ENCODE measurements around the gene RPIA.

Gene RPIA

DNA sequence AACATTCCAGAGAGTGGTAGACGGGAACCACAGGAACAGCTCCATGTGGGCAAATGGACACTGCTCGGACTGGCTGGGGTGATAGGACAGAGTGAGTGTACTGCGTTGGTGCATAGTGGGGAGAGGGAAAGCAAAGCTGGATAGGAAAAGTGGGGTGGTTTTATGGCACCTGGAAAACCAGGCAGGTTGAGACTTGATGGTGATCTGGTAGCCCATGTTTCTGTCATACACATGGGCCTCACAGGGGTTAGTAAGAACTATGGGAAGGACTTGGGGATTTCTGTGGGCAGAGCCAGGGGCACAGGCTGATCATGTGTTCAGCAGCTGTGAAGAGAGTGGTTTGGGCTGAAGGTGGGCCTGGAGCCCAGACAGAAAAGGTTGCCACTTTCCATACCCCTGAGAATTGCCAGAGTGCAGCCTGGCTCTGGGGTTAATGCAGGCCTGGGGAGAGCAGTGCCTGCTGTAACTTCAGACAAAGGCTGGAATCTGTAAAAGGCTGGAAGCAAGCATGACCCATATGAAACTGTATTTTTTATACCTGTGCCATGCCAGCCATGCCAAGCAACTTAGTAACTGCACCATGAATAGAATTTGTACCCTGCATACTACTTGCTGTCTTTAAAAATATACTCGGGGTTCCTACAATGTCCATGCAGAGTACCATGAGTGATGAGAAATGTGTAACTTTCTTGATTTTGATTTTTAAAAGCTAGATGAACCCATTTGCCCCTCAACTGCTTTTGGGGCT lies 41.9 kb downstream of the RPIA start:
- TF ChIP-seq, protein P1, sequence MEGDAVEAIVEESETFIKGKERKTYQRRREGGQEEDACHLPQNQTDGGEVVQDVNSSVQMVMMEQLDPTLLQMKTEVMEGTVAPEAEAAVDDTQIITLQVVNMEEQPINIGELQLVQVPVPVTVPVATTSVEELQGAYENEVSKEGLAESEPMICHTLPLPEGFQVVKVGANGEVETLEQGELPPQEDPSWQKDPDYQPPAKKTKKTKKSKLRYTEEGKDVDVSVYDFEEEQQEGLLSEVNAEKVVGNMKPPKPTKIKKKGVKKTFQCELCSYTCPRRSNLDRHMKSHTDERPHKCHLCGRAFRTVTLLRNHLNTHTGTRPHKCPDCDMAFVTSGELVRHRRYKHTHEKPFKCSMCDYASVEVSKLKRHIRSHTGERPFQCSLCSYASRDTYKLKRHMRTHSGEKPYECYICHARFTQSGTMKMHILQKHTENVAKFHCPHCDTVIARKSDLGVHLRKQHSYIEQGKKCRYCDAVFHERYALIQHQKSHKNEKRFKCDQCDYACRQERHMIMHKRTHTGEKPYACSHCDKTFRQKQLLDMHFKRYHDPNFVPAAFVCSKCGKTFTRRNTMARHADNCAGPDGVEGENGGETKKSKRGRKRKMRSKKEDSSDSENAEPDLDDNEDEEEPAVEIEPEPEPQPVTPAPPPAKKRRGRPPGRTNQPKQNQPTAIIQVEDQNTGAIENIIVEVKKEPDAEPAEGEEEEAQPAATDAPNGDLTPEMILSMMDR (conservative IDR thresholded peaks at IDR 0.05; ENCODE audit: low read depth, low read length) = no peak
- no peak for DNase-seq (ENCODE audit: low read depth)
- H3K4me3 ChIP-seq (ENCODE audit: low read length) = no peak overlapping the region

DNA sequence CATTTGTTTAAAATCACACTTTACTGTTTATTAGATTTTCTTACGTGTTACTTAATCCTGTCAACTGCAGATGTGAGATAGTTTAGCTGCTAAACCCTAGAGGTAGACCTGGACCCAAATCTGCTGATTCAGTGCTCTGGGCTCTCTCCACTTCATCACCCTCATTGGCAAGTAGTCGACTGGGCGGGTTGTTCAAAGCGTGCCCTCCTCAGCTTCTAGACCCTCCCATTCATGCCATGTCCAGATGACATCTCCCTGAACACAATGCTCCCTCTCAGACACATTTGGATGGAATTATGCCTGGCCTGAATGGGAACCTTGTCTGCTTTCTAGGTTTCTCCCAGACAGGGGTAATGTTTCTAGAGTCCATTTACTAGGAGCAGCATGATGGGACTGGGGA lies 43.7 kb downstream of the RPIA start:
- TF ChIP-seq, protein P1 (conservative IDR thresholded peaks at IDR 0.05; ENCODE audit: low read depth, low read length) = no peak
- no peak overlapping the region for H3K4me3 ChIP-seq (ENCODE audit: low read length)

DNA sequence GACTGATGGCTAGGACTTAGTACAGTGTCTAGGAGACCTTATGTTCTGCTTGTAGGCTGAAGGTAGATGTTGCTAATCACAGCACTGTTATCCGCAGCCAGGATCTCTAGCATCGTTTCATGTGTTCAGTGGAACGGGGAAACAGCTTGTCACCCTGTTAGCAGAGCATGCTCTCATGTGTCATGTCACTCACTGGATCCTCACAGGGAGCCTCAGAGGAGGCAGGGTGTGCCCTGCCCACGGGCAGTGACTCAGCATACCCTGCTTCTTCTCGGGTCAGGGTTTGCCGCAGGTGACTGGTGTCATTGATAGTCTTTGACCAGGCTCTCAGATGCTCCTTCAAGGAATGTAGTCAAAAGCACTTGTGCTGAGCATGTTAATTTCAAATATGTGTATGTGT lies 44.4 kb downstream of the RPIA start:
- H3K4me3 ChIP-seq (ENCODE audit: low read length) = no peak overlapping the region
- TF ChIP-seq, protein P1 (conservative IDR thresholded peaks at IDR 0.05; ENCODE audit: low read depth, low read length) = no peak
- DNase-seq (ENCODE audit: low read depth) = no peak

More for the DNA sequence above, 43.7 kb downstream of the RPIA start:
- no peak for DNase-seq (ENCODE audit: low read depth)

DNA sequence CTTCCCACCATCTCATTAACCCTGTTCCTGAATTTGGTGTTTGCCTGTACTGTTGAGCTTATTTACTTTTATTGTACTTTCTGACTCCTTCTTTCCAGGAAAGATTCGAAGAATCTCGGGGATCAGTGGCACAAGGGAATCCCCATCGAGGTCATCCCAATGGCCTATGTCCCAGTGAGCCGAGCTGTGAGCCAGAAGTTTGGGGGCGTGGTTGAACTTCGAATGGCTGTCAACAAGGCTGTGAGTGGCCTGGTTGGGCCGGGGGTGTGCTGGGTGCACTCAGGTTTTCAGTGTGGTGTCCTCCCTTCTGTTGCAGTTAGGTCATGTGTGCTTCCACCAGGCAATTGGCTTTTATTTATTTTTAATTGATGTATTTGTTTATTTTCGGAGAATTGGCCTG lies 45.0 kb downstream of the RPIA start:
- TF ChIP-seq, protein P1 (conservative IDR thresholded peaks at IDR 0.05; ENCODE audit: low read depth, low read length) = no peak
- no peak for DNase-seq (ENCODE audit: low read depth)
- H3K4me3 ChIP-seq (ENCODE audit: low read length) = no peak overlapping the region

DNA sequence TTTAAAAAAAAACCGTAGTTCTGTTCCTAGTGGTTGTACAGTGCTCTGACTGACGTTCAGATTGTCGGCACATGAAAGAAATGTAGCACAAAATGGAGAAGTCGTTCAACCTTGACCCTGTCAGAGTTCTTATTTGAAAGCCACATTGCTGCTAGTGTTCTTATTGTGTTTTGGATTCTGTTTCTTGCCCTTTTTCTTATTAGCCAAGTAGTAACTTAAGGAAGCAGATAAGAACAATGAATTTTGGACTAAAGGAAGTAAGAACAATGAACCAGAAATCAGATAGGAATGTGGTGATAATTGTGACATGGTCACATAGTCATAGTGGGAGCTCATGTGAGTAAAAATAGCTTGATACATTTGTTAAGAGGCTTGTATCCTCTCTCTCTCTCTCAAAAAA lies 45.9 kb downstream of the RPIA start:
- no peak for DNase-seq (ENCODE audit: low read depth)
- no peak overlapping the region for H3K4me3 ChIP-seq (ENCODE audit: low read length)
- TF ChIP-seq, protein P1 (conservative IDR thresholded peaks at IDR 0.05; ENCODE audit: low read depth, low read length) = no peak

DNA sequence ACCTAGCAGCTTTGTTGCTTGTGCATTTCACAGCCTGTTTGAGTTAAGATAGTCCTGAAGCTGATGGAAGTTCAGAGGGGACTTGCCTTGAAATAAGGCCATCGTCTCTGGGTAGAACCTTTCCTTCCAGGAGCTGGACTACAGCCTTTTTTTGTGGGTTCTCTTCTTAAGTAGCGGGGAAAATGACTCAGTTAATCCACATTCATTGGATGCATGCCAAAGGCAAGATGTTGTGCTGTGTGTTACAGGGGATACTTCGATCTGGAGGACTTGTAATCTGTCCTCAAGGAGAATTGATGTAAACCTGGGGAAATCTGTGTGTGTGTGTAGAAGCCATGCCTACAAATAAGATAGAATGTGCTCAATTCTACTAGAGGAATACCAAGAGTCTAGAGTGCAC lies 46.8 kb downstream of the RPIA start:
- DNase-seq (ENCODE audit: low read depth) = peak; percentile 87
- TF ChIP-seq, protein P1 (conservative IDR thresholded peaks at IDR 0.05; ENCODE audit: low read depth, low read length) = no peak
- no peak overlapping the region for H3K4me3 ChIP-seq (ENCODE audit: low read length)

DNA sequence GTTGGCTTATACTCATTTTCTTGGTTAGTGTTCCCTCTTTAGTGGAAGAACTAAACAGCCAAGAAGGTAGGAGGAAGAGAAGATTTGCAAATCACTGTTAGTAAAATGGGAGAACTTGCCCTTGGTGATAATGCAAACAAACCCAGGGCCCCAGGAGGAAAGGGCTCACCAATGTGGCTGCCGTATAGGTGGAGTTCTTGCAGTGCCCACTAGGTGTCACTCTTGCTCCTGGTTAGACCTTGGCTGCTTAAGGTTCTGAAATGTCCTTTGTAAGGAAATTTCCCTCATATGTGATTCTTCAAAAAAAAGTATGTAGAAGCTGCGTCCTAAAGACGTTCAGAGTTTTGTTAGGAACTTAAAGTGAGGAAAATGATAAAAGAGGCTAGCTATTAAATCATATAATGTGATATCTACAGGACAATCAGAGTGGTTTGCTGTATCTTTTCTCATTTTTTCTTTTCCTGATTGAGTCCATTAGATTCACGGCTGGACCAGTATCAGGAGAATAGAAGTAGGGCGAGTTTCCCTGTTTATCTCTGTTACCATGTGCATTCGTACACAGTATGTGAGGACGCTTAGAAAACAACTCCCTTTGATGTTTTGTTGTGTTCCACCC lies 48.6 kb downstream of the RPIA start:
- TF ChIP-seq, protein P1 (conservative IDR thresholded peaks at IDR 0.05; ENCODE audit: low read depth, low read length) = peak; percentile 98
- no peak overlapping the region for H3K4me3 ChIP-seq (ENCODE audit: low read length)
- peak; percentile 18 for DNase-seq (ENCODE audit: low read depth)
